Keratinocyte (primary cell): ENCODE data around the gene GRIK4. TPM values are rescaled to one million over a fixed set of nuclear protein-coding genes. Genes with fewer than 3 reads are reported as not detected.

ENCODE experiments used
- DNase-seq: peaks from one replicate; pipeline ENCODE4 v3.0.0-alpha.2; 2011; ENCODE audit warnings: low read depth, missing footprints, low spot score
- FAIRE-seq: peaks from 2 replicates; lab custom pipeline; 2011; peaks lifted over from hg19 to GRCh38; lab: Jason Lieb, UNC
- H2AFZ ChIP-seq: 2 replicates; pipeline ENCODE4 v1.6.0; 2012; ENCODE audit warnings: low read length, control low read depth, inconsistent platforms; ENCODE audit not compliant: control insufficient read depth
- H3K27ac ChIP-seq: 2 replicates; pipeline ENCODE4 v1.5.1; 2011; ENCODE audit warnings: low read length; ENCODE audit not compliant: control insufficient read depth, insufficient read depth
- H3K27me3 ChIP-seq: 3 replicates; pipeline ENCODE4 v1.6.0; 2011; ENCODE audit warnings: low read length; ENCODE audit not compliant: control insufficient read depth, insufficient read depth; ENCODE audit errors: extremely low read depth
- H3K36me3 ChIP-seq, 2 experiments: 2 replicates in 1 of 2; 3 replicates in 1 of 2; pipeline ENCODE4 v1.5.1; 2011; ENCODE audit warnings: low read length in 2 of 2, mild to moderate bottlenecking in 1 of 2; ENCODE audit not compliant: control insufficient read depth in 2 of 2, insufficient read depth in 2 of 2; ENCODE audit errors: extremely low read depth in 1 of 2
- H3K4me1 ChIP-seq: 3 replicates; pipeline ENCODE4 v1.5.1; 2011; ENCODE audit warnings: low read length; ENCODE audit not compliant: control insufficient read depth, insufficient read depth; ENCODE audit errors: extremely low read depth
- H3K4me2 ChIP-seq: 3 replicates; pipeline ENCODE4 v1.6.0; 2011; ENCODE audit warnings: low read depth, low read length; ENCODE audit not compliant: control insufficient read depth, insufficient read depth; ENCODE audit errors: extremely low read depth
- H3K4me3 ChIP-seq, 3 experiments: fragments of 200-600 bp in 1 of 3; sonication (generic) in 1 of 3; 2 replicates in 2 of 3; 3 replicates in 1 of 3; pipeline ENCODE4 v1.5.1; 2011 to 2016; ENCODE audit warnings: low read length in 3 of 3, mild to moderate bottlenecking in 3 of 3, control low read depth in 2 of 3, inconsistent platforms in 1 of 3, low read depth in 1 of 3, mixed read lengths in 1 of 3, mixed run types in 1 of 3, moderate library complexity in 1 of 3; ENCODE audit not compliant: control insufficient read depth in 2 of 3, insufficient read depth in 2 of 3; ENCODE audit errors: extremely low read depth in 1 of 3
- H3K79me2 ChIP-seq: 2 replicates; pipeline ENCODE4 v1.6.0; 2012; ENCODE audit warnings: low read length; ENCODE audit not compliant: control insufficient read depth, insufficient read depth
- H3K9ac ChIP-seq: 3 replicates; pipeline ENCODE4 v1.6.0; 2011; ENCODE audit warnings: low read length; ENCODE audit not compliant: control insufficient read depth, insufficient read depth; ENCODE audit errors: extremely low read depth
- H3K9me1 ChIP-seq: 3 replicates; pipeline ENCODE4 v1.6.0; 2011; ENCODE audit warnings: low read length; ENCODE audit not compliant: control insufficient read depth, insufficient read depth; ENCODE audit errors: extremely low read depth
- H3K9me3 ChIP-seq: 2 replicates; pipeline ENCODE4 v1.5.1; 2012; ENCODE audit warnings: low read depth, low read length; ENCODE audit not compliant: control insufficient read depth
- H4K20me1 ChIP-seq: 3 replicates; pipeline ENCODE4 v1.6.0; 2011; ENCODE audit warnings: low read length; ENCODE audit not compliant: control insufficient read depth, insufficient read depth; ENCODE audit errors: extremely low read depth
- CTCF ChIP-seq, 3 experiments: IDR thresholded peaks in 1 of 3; conservative IDR thresholded peaks in 1 of 3; optimal IDR thresholded peaks in 1 of 3; 2 replicates in 2 of 3; 3 replicates in 1 of 3; pipeline versions ENCODE3 to v1.5.1; 2011; ENCODE audit warnings: low read length in 3 of 3, mild to moderate bottlenecking in 3 of 3, moderate library complexity in 2 of 3, control low read depth in 1 of 3, inconsistent platforms in 1 of 3; ENCODE audit not compliant: insufficient read depth in 2 of 3; ENCODE audit errors: extremely low read depth in 1 of 3
- EZH2 ChIP-seq: IDR thresholded peaks from one replicate; pipeline ENCODE4 v1.6.1; 2012; ENCODE audit warnings: inconsistent platforms, mild to moderate bottlenecking, low read length, moderate library complexity
- dilution Hi-C: fragments of 300-500 bp; cut with MboI; formaldehyde crosslinking; loops from one replicate; pipeline ENCODE4 v1.7.0; 2020; ENCODE audit warnings: low sequenced_read_pairs; ENCODE audit not compliant: extremely low pct_ligation_motif_present
- polyA plus RNA-seq, 5 experiments: library from polyadenylated mRNA; depleted of rRNA in 3 of 5; stranded (reverse) in 3 of 5; stranded (forward) in 1 of 5; unstranded in 1 of 5; fragments of >200 nt; gene quantifications; 1 replicate in 1 of 5; 2 replicates in 3 of 5; 3 replicates in 1 of 5; pipeline versions ENCODE4 v1.2.1 to v1.2.3, GENCODE V29; 2011 to 2012; ENCODE audit warnings: missing spikeins in 2 of 5, low read depth in 1 of 5, low replicate concordance in 1 of 5

GRIK4 gene
- polyA plus RNA-seq, 1 donor (not counting 4 experiments of a cell fraction or from before 2014, with no cell fraction given) = not detected

- Histone ChIP-seq H3K9ac (no peak overlapping the region), H4K20me1 (no peaks in the 10 kb centered on the region), H3K4me1 (no peaks in the 10 kb centered on the region), H3K27ac (no peak overlapping the region), H3K36me3 (no peaks in the 10 kb centered on the region), H2AFZ (no peak overlapping the region), H3K4me2 (no peak overlapping the region), H3K9me1 (no peaks in the 10 kb centered on the region), H3K79me2 (no peaks in the 10 kb centered on the region), H3K27me3 (peaks cover 10% of the 10 kb centered on the region), H3K9me3 (no peaks in the 10 kb centered on the region), H3K4me3 (no peak overlapping the region)
- FAIRE-seq = no peak
- no peak for DNase-seq
- dilution Hi-C loops = no loop called here
- TF ChIP-seq CTCF (optimal IDR thresholded peaks at IDR 0.05 in 1 of 3, IDR thresholded peaks at IDR 0.05 in 1 of 3, conservative IDR thresholded peaks at IDR 0.05 in 1 of 3; ENCODE audit: extremely low read depth in 1 of 3, insufficient read depth in 2 of 3, low read length in 3 of 3) (no peak), EZH2 (no peak)
Observed at GRCh38 chr11:120698918-120699317, 187.4 kb downstream of the GRIK4 start.

- no peak for TF ChIP-seq CTCF (optimal IDR thresholded peaks at IDR 0.05 in 1 of 3, IDR thresholded peaks at IDR 0.05 in 1 of 3, conservative IDR thresholded peaks at IDR 0.05 in 1 of 3; ENCODE audit: extremely low read depth in 1 of 3, insufficient read depth in 2 of 3, low read length in 3 of 3)
- no peak for TF ChIP-seq EZH2
Observed at GRCh38 chr11:120702656-120703055, 191.1 kb downstream of the GRIK4 start.

More at GRCh38 chr11:120702656-120703055, 191.1 kb downstream of the GRIK4 start:
- Histone ChIP-seq H4K20me1 (no peaks in the 10 kb centered on the region), H3K9me3 (no peaks in the 10 kb centered on the region), H3K9me1 (no peaks in the 10 kb centered on the region), H3K79me2 (no peaks in the 10 kb centered on the region), H3K4me2 (no peak overlapping the region), H3K27ac (no peak overlapping the region), H3K9ac (no peak overlapping the region), H3K4me1 (no peaks in the 10 kb centered on the region), H3K4me3 (no peak overlapping the region), H3K27me3 (no peaks in the 10 kb centered on the region), H2AFZ (no peak overlapping the region), H3K36me3 (no peaks in the 10 kb centered on the region)
- no peak for DNase-seq
- dilution Hi-C loops = no loop called here
- FAIRE-seq = no peak
